GM19099 (cell line): ENCODE data around the gene ANKS1A.

Source experiments
- POLR2A ChIP-seq: IDR thresholded peaks from 3 replicates; pipeline ENCODE4 v1.6.1; 2011; ENCODE audit warnings: low read depth; ENCODE audit not compliant: insufficient read length; ENCODE audit errors: extremely low read depth

The ANKS1A gene

DNA sequence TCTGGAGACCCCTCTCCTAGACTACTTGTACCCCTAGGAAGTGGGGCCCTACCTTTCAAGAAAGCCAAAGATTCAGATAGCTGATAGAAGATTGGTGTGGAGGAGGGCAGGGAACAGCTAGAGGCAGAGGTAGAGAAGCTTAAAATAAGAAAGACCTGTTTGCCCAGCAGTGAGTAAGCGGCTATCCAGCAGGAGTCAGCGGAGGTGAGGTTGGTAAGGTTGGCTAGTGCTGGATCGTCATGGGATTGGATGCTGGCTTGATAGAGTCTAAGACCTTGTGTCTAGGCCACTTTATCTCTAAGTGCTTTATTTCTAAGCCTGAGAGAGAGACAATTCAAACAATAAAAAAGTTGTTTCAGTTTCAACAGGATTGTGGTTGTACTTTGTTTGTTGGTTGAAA, 19.1 kb downstream of the ANKS1A start:
- no peak for TF ChIP-seq POLR2A

DNA sequence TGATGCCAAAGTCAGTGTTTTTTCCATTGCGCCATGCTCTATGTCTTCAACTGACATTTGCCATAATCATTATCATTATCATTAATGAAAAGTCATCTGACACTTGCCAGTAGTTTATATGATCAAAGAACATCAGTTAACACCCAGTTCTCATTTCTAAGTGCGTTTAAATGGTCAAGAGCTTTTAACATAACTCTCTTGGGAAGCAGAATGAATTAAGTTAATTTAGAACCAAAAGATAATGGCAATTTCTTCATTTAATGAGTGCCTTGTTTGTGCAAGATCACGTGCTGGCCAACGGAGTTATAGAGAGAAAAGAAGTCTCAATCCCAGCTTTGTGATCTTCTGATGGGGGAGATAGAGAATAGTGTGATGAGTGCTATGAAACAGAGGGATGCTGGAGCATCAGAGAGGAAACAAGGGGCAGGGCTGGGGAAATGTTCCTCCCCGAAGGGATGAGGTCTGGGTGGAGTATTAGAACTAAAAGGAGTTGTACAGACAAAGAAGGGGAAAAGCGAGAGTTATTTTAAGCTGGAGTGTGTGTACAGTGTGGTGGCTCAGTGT, 20.3 kb downstream of the ANKS1A start:
- no peak for TF ChIP-seq POLR2A

DNA sequence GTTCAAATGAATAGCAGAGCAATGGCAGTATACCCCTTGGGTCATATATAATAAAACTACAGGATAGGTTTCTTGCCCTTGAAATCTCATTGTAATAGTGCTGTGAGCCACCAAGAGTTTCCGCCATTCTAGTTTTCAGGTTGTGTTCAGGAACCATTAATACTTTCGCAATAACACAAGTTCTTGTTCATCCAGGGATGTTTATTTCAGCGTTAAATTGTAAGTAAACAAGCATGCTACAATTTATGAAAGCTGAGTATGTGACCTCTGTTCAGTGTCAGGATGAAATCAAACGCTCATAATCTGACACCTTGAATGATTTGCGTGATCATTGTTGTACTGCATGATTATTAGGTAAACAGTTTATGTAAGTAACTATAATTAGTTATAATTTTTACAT, 22.8 kb downstream of the ANKS1A start:
- TF ChIP-seq POLR2A: no peak

DNA sequence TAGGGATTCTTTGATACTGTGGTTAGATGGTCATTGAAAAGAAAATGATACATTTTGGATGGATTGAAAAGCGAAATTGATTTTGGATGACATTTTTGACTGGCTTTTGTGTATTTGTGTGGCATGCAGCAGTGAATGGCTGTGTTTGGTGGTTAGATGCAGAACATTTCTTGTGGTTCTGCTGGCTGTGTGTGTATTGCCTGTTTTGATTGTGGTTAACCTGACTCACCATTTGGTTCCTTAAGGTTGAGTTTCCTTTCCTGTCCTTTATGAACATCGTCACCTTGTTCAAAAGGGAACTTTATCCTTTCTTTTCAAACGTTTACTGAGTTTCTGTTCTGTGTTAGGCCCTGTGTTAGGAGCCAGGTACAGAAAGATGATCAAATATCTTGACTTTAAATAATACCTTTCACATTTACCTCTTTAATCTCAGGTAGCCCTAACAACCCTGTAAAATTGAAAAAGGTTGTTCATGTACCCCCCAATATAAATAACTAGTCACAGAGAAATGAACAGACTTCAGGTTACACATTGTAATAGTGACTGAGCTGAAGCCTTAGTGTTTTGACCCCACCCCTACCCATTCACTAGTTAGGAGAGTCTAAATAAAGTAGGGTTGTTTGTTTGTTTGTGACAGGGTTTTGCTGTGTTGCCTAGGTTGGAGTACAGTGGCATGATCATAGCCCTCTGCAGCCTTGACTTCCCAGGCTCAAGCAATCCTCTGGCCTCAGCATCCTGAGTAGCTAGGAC, 23.8 kb downstream of the ANKS1A start:
- TF ChIP-seq POLR2A: no peak

DNA sequence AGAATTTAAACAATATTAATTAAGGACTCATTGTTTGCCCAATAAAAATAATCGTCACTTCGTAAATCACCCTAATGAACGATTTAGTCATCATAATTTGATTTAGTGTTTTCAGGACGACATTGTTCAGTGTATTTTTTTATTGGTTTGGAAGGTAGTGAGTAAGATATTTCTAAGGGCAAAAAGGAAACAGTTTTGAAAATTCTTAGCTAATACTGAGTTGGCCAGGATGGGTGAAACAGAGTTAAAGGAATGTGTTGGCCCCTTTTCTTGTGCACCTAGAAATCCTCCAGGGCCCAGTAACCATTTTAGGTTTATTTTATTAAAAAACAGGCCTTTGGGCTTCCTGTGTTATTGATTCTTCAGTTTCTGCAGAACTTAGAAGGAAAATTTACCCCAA, 25.3 kb downstream of the ANKS1A start:
- no peak for TF ChIP-seq POLR2A

DNA sequence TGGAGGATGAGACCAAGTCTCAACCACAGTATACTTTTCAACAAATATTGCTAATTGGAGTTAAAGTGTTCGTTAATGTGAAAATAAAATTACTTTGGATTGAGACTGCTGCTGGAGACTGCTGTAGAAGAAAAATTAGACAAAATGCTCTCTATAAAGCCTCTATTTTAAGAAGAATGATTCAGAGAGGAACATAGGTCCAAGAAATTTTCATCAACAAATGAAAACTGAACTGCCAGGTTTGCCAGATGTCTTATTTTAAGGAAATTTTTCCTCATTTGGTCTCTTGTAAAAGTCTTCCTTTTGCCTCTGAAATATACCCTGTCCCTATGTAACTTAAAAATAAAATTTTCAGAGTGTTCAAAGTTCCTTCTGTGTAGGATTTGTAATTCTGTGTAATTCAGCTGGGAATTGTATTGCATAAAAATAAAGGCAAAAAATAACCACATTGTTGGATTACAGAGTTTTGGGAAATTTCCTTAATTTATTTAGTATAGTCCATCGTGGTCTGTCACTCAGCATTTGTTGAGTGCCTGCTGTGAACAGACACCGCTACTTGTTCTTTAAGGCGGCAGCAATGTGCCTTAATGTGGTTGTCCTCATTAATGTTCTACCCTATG, 27.4 kb downstream of the ANKS1A start:
- TF ChIP-seq POLR2A: no peak

DNA sequence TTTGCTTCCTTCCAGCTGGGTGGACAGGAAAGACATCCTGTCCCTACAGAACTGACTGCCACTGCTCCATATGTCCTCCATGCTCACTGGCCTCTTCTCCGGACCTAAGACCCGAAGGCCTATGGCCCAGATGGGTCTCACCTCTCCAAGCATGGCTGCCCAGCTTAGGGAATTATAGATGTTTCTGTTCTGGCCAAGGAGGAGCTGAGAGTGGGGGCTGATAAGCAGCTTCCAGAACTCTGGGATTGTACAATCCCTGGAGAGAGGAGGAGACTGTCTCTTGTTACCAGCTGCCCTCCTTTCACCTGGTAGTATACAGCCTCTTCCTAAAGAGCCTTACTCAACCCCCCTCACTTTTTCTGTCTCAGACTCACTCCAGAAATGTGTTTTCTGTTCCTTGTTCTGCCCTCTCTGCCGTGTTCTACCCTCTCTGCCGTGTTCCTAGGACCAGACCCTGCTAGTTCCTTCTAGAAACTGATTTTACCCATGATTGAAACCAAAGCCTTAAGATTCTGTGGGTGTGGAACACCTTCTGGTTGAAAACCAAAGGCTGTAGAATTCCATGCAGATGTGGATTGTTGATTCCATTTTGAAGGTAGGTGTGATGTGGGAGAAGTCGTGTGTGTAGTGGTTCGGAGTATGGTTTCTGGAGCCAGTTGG, 28.7 kb downstream of the ANKS1A start:
- TF ChIP-seq POLR2A: no peak

DNA sequence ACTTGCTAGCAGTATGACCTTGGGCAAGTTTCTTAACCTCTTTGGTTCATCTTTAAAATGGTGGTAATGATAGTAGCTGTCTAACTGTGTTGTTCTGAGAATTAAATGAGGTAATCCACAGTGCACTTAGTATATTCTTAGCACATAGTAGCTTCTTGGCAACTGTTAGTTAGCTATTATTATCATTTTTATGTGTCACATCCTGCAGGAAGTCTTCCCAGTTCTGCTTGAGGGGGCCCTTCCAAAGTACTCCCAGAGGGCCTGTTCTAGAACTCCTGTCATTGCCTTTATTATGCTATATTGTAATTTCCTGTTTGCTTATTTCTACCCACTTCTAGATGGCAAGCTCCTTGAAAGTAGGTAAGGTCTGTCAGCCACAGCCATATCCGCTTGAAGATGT, 30.6 kb downstream of the ANKS1A start:
- no peak for TF ChIP-seq POLR2A

DNA sequence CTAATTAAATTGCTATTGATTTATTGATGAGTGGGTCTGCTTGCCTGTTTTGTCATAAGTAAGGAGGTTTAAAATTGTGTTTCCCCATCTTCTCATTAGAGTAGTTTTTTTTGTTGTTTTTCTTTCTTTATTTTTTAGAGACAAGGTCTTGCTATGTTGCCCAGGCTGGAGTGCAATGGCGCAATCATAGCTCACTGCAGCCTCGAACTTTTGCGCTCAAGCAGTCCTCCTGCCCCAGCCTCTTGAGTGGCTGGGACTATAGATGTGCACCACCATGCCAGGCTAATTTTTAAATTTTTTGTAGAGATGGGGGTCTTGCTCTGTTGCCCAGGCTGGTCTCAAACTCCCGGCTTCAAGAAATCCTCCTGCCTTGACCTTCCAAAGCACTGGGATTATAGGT, 31.0 kb downstream of the ANKS1A start:
- no peak for TF ChIP-seq POLR2A

DNA sequence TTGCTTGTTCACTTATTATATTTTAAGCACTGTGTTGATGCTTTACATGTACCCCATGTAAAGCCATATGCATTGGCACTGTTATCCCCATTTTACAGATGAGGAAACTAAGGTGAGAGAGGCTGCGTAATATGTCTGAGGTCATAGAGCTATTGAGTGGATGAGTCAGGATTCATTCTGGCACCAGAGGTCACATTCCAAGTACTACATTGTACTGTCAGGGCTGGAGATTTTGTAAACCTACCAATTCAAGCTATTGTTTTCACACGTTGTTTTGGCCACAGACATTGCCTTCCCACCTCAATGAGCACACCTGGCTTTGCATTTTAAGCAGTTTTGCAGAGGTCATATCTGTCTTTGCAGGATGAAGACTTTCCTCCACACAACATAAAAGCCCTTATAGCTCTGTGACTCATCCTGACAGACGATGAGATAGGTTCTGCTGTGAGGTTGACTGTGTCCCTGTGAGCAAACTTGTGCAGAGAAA, 33.2 kb downstream of the ANKS1A start:
- TF ChIP-seq POLR2A: no peak

DNA sequence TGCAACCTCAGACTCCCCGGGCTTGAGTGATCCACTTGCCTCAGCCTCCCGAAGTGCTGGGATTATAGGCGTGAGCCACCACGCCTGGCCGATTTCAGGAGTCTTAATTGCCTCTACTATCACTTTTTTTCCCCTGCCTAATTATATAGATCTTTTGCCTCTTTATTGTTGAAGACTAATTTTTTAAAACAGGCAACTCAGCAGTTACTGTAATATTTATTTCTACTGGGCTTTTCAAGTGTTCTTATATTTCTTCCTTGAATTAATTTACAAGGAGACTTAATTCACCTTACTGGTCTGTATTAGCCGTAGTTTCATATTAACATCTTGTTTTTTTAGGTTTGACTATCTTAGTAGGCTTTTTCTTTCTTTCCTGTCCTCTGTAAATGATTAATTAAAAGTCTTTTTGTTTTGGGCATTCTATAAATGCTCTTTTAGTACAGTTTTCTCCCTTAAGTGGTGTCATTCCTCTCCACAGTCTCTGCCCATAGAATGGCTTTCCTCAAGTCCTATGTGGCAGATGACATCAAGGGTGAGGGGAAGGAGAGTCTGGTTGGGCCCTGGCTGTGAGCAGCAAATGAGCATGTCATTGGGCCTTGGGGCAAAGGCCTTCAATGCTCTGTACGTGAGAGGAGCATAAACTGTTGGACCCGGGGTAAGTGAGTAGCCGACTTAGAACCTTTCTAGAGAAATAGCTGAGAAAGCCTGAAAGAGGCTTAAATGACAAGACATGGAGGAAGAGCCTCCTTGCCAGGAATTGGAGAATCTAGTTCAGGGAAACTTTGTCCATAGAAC, 36.0 kb downstream of the ANKS1A start:
- no peak for TF ChIP-seq POLR2A

DNA sequence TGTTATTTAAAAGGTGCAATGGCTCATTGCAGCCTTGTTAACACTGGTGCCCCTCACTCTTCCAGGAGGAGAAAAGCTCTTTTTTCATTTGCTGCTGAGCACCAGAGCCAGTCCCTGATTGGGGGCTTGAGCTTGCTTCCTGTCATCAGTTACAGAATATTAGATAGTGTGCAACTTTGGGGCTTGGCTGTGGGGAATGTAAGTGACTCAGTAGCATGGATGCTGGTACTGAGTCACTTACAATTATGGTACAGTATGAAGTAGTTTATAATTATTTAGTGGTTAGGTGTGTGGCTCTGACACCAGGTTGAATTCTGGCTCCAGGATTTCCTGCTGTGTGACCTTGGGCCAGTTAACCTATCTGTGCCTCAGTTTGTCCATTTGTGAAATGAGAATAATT, 37.6 kb downstream of the ANKS1A start:
- no peak for TF ChIP-seq POLR2A

DNA sequence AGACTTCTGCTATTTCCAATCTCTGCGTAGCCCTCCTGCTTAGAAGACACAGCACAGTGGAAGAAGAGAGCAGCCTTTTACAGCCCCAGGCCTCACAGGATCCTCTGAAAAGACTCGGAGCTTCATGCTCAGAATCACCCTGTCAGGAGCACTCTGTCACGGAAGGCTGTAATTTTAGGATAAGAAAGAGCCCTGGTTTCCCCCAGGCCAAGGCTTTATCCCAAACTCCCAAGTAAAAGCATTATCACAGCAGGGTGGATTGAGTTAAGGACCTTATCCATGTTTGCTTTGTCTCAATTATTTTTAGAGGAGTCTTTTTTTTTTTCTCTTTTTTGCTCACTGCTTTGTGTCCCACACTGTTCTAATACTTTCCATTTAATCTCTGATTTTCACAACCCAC, 39.2 kb downstream of the ANKS1A start:
- TF ChIP-seq POLR2A: no peak

DNA sequence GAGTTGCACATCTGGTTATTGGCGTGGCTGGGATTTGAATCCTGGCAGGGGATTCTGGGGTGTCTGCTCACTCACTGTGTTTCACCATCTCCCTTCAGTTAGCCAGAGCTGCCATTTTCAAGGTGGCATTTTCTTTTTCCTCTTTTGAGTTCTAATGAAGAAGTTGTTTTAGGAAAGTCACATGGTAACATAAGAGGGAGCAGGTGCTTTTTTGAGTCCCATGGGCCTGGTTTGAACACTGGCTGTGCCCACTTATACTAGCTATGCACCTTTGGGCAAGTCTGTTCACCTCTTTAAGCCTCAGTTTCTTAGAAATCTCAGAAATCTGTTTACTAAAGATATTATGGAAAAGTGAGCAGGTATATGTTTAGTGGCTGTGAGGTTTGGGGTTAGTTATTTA, 39.6 kb downstream of the ANKS1A start:
- no peak for TF ChIP-seq POLR2A

DNA sequence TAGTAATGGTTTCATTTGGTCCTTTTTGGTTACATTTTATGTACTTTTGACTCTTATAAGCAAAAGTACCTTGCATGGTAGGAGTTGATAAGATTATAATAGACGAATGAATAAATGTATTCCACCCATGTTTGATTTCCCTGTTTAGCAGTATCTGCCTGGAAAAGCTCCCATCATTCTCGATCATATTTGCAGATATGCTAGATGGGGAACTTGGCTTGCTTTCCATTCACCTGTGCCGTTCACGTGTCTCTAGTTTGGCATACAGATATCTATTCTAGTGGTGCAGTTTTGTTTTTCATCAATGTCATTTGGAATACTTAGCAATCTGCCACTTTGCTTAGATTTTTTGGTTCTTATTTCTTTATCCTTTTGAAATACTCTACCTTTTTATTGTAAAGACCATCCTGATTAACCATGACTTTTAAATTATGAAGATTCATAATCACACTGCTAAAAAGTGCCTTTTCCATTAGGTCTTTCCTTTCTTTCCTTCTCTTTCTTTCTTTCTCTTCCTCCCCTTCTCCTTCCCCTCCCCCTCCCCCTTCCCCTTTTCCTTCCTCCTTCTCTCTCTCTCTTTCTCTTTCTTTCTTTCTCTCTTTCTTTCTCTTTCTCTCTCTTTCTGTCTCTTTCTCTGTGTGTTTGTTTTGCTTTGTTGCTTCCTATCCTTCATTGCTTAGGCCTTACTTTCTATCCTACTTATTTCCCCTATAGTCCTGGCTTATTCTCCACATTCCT, 40.4 kb downstream of the ANKS1A start:
- no peak for TF ChIP-seq POLR2A

DNA sequence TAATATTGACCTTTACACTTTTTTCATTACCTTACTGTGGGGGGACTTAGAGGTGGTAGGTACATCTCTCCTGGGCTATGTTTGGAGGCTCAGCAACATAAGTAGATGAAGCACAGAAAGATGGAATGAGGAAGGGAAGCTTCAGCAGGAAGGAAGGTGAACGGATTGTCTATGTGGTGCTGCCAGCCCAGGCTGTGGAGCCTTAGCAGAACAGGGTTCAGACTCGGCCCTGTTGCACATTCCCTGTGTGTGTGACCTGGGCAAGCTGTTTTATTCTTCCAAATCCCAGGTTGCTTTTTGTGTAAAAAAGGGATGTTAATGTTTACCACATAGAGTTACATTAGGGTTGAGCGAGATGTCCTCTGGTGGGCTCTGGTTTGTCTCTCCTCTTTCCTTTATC, 41.2 kb downstream of the ANKS1A start:
- TF ChIP-seq POLR2A: no peak
